ENCODE results near the gene MTIF2. TPM values are rescaled to one million over a fixed set of nuclear protein-coding genes. Genes with fewer than 3 reads are reported as not detected.
"Not testable (repeated sequence)": the region's sequence is repeated elsewhere in the genome, so short reads cannot be mapped to it uniquely, and the experiment has no call there.

Gene MTIF2
- total RNA-seq, 1 donor from 2014 or later: 23.7 TPM

DNA sequence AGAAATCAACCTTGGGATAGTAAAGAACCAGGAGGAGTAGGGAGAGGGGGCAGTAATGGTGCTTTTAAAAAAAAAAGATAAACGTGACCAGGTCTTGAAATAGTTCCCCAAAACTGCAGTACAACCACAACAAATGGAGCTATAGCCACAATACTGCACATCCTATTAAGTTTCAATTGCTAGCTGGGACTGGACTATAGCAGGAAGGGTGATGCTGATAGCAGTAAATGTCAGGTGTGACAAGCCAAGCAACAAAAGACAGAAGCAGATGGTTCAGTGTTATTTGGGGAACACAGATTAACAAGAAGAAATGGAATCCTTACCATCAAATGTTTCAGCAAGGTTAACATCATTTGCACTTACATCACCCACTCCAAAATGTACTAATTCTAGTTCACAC, 26.4 kb downstream of the MTIF2 start:
- no peak for DNase-seq

DNA sequence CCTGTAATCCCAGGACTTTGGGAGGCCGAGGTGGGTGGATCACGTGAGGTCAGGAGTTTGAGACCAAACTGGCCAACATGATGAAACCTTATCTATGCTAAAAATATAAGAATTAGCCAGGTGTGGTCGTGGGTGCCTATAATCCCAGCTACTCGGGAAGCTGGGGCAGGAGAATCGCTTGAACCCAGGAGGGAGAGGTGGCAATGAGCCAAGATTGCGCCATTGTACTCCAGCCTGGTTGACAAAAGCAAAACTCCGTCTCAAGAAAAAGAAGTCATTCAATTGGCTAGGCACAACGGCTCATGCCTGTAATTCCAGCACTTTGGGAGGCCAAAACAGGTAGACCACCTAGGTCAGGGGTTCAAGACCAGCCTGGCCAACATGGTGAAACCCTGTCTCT, 27.4 kb downstream of the MTIF2 start:
- not testable (repeated sequence) for DNase-seq

DNA sequence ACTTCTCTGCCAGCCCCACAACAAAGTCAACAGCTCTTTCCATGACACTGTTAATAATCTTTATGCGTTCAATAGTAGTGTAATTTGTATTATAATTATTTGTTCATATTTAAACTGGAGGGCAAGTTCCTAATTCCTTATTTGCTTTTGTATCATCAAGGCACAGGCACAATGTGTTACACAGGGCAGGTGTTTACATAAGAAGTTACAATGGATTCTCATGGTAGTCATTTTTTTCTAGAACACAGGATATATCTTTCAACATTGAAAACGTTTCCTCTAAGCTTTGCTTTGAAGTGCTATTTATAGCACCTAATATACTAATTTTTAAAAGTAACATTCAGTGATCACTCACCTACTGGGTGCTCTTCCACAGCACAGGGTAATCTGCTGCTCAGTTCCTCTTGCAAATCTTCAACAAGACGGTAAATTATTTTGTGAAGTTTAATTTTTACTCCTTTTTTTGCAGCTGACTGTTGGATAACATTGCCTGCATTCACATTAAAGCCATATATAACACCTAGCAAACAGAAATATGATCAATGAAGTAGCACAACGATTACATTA, 29.3 kb downstream of the MTIF2 start:
- DNase-seq: no peak

DNA sequence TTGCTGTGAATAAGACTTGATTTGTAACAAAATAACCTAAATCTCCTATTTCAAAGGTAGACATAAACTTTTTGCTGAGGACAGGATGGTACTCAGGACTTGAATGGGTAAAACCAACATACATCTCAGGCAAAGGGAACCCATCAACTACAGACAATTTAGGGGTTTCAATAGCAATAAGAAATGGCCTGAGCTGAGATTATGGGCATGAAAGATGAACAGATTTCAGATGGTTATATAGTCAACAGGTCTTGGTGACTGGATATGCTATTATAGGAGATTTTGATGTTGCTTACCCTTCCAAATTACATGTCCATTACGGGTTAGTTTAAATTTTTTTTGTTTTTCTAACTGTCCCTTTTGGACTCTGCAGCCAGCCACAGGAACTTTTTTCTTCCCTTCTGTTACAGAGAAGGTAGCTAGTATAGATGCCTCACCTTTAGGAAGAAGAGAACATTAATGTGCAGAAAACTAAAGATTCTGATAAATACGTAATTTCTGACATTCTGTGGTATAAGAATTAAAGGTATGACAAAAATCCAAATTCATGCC, 32.0 kb downstream of the MTIF2 start:
- DNase-seq: no peak

DNA sequence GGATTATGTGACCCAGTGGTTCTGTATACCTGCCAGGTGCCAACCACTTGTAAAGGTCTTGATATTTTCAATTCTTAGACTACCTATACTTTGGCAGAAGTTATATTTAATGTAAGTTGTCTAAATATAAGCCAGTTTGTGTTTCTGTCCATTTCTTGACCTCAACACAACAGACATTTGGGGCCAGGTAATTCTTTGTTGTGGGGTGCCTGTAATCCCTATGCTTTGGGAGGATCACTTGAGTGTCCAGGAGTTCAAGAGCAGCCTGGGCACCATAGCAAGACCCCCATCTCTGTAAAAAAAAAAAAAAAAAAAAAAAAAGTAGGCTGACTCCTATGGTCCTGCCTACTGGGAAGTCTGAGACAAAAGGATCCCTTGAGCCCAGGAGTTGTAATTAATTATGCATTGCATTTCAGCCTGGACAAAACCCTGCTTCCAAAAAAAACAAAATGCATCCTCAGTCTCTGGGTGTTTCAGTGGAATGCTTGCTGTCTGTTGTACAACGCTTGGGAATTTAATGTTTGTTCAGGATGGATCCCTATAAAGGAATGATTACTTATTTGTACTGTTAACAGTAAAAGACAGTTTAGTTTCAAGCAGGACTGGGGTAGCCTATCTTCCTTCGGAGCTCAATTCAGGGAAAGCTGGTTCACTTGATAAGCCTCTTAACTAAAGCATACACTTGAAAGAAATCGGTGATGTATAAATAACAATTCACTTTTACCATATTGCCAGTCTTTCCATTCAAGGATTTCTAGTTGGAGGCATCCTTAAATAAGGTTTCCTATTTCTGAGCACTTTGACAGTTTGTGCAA, 33.1 kb downstream of the MTIF2 start:
- DNase-seq: no peak

DNA sequence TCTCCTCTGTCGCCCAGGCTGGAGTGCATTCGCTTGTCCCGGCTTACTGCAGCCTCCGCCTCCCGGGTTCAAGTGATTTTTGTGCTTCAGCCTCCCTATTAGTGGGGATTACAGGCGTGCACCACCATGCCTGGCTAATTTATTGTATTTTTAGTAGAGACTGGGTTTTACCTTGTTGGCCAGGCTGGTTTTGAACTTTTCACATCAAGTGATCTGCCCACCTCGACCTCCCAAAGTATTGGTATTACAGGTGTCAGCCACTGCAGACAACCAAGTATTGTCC, 35.4 kb downstream of the MTIF2 start:
- DNase-seq: no peak

DNA sequence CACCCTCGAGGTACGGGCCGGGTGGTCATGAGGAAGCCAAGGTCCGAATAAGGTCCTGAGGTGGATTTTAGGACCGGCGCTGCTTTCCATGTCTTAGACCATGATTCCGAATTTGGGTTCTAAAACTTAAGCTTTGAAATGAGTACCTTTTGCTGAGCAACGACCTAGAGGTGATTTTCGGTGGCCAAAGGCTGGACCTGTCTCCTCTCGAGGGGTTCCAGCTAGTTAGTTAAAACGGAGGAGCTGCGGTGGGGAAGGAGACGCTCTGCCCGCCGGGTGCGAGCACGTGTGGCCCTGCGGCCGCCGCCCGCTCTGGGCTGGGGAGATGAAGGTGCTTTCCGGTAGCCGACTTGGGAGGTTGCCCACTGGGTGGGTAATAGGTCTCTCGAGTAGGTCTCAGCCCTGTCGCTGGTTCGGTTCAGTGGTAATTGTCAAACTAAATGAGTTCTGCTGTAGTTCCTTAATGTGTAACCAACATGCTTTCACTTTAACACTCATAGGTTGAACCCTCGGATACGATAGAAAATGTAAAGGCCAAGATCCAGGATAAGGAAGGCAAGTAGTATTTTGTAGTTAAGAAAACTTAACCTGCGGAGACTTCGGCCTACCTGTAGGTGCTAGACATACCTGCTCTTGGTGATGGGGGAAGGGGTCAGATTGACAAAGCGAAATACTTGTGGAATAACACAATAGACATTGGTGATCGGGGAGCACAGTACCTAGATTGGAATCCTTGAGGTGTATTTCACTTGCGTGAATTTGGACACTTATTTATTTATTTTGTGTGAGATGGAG, 36.0 kb downstream of the MTIF2 start:
- no peak for DNase-seq

DNA sequence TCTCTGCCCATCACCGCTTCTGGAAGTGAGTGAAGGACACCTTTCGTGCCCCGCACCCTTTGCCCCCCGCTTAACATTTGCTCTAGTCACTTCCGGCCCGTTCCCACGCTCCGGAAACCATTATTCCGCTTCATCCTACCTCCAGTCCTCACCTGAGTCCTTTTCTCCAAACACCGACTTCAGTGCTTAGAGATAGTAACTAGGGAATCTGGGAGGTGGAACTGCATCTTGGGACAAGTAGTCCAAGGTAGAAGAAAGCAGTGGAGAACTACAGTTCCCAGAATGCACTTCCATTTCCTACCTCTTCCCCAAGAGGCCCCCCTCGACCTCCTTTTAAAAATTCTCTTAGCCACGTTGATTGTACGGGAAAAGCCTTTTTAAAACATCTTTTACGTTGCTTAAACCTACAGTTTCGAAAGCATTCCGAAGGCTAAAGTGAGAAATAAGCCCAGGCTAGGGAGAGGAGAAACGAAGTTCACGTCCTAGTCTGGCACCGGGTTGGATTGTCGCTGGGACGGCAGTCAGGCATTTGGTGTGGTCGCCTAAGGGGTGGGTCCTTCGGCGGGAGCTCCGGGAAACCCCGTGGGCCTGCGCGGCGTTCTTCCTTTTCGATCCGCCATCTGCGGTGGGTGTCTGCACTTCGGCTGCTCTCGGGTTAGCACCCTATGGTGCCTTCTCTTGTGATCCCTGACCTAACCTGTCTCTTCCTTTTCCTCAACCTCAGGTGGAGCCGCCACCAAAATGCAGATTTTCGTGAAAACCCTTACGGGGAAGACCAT, 36.8 kb downstream of the MTIF2 start, which contains the start of the genes CLHC1 and RPS27A:
CLHC1 (minus strand) TSS at position 210 of the 779 bp plus-strand sequence. CDS start 9,882 bp downstream, outside the sequence.
RPS27A (plus strand) TSS at position 605 of the 779 bp plus-strand sequence; CDS start at position 742, 137 bp downstream.
- DNase-seq: peak; percentile 77

DNA sequence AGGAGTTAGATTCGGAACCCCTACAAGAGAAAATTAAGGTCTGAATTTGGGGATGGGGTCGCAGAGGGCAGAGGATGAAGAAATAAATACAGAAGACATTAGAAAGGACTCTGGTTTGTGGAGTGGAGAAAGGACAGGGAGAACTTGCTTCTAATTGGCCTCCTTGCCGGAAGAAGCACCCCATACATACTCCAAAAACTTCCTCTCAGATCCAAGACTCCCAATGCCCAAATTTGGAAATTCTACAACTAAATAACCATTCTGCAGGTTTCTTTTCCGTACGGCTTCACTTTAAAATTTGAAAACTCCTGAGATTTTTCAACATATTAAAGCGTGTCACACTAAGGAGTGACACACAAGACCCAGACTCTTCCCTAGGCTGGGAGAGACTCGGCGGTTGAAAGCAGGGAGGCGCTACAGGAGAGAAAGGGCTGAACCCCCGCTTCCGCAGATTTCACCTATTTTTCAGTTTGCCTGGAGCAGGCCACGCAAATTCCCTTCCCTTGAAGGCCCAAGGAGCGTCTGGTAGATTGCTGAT, 37.4 kb downstream of the MTIF2 start:
- no peak for DNase-seq

DNA sequence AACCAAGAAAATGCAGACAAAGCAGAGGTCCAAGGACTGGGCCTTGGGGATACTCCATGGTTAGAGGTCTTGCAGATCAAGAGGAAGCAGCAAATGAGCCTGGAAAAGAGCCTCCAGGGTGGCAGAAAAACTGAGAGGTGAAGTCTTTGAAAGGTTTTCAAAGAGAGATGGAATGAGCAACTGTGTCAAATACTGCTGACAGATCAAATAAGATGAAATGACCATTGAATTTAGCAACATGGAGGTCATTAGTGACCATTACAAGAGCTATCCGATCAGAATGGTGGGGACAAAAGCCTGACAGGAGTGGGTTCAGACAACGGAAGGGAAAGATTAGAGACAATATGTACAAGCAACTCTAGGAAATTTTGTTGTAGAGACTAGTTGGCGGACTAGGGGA, 38.5 kb downstream of the MTIF2 start:
- no peak for DNase-seq

DNA sequence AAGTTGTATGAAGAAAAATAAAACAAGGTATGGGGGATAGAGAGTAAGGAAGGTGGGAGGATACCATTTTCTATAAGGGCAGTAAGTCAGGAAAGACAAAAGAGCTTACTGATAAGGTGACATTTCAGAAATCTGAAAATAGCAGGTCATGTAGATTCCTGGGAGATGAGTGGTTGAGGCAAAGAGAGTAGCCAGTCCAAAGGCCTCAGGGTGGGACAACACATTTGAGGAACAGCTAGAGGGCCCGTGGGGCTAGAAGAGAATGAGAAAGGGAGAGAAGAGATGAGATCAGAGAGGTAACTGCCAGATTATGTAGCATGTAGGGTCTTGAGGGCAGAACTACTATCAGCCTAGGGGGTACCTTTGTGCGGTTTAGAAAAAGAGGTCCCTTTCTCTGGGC, 39.8 kb downstream of the MTIF2 start:
- DNase-seq: no peak

DNA sequence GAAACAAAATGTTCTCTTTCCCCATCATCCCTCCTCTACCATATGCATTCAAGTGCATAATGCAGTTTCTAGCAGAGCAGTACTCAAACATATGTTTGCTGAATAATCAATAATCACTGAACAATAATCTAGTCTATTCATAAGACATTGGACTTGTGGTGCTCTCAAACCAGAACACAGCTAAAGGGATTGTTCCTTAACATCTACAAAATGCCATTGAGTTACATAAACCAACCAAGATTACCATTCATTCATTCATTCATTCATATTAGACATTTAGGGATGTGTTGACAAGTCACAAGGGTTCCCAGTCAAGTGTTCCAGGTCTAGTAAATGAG, 40.8 kb downstream of the MTIF2 start:
- no peak for DNase-seq

DNA sequence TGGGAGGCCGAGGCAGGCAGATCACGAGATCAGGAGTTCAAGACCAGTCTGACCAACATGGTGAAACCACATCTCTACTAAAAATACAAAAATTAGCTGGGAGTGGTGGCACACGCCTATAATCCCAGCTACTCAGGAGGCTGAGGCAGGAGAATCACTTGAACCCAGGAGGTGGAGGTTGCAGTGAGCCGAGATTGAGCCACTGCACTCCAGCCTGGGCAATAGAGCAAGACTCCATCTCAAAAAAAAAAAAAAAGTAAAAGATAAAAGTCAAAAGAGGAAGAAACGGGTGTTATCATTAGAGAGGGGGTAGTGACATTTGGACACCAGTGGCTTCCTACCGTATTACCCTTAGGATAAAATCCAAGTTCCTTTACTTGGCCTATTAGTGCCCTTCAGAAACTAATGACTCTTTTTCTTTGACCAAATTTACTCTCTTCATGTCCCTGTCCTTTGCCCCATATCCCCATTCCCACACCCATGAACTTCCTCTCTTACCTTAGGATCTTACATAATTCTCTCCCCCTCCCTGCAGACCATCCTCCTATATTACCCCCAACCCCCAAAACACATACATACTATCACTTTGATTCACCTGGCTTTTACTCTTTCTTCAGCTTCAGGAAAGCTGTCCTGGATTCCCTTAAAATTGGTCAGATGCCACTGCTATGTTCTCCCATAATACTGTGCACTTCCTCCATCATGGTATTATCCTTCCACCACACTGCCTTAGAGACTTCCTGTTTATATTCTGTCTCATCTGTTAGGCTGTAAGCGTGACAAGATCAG, 41.4 kb downstream of the MTIF2 start:
- DNase-seq: not testable (repeated sequence)

DNA sequence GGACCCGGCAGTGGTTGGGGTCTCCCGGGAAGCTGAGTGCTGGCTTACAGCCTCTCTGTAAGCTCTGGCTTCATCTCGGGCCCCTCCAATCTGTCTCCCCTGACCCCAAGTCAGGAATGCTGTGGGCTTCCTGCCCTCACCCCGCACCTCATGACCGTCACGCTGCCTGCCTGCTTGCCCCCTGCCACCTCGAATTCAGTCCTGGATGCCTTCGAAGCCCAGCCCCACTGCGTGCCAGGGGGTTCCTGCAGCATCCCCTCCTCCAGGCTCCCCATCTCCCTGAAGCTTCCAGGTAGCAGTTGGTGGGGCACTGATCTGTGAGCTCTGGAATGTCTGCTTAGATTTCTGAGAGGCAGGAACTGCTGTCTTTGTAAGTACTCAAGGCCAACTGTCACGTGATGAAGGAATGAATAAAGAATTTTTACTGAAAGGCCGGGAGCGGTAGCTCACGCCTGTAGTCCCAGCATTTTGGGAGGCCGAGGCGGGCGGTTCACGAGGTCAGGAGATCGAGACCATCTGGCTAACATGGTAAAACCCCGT, 43.5 kb downstream of the MTIF2 start:
- no peak for DNase-seq

DNA sequence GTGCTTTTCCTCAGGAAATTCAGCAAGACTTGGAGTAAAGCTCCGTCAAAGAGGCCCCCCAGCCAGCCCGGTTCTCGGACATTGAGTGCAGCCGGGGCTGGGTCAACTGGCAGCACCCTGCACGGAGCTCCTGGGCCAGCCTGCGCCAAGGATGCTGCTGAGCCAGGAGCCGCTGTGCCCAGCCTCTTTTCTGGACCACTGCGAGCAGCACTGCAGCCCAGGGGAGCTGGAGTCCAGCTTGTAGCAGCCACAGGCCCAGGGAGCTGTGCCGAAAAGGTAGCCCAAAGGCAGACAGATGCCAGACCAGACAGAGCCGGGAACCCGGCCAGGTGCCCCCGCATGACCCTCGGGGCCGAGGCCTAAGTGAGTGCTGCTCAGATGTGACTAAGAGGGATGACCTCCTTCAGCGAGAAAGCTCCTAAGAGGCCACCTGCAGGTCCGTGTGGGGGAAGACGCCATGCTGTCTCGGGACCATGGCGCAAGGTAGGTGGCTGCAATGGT, 44.2 kb downstream of the MTIF2 start:
- DNase-seq: no peak

DNA sequence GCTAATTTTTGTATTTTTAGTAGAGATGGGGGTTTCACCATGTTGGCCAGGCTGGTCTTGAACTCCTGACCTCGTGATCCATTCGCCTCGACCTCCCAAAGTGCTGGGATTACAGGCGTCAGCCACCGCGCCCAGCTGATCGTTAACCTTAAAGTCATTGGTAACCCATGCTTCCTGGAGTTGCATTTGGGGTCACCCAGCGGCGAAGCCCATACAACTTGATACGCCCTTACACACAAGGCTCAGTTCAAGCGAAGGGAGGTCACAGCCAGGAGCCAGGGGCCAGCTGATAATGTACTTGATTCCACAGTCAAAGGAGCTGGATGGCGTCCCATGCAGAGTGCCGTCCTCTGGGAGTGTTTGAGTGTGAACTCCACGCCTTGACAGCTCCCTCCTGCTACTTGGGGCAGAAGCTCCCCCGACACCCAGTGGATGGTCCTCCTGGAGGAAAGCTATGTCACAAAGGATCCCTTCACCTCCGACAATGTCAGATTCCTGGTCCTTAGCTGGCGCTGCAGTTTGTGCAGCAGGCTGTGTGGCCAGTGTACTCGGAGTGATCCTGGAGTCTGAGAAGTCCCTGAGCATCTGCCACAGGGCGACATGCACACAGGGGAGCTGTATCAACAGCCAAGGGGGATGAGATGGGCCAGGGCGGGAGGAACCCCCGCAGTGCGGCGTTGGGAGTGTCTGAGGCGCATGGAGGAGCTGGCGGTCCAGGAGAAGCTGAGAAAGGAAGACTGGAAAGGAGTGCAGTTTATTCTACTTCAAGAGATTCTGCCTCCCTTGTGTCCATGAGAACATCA, 44.9 kb downstream of the MTIF2 start:
- DNase-seq: no peak

DNA sequence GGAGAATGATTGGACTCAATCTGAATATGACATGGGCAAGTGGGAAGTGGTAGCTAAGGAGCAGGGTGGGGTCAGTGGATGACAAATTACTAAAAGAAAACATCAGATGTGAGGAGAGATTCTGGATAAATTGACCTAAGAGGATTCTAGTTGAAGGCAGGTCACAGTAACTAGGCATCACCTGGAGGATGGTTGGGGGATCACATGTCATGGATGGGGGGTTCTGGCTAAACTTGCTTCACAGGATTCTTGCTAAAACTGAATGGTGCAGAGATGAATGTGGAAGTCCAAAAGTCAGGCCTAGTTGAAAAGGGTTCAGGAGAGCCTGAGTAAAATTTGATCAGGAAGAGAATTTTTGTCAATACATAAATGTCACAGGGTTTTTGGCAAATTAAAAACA, 55.2 kb downstream of the MTIF2 start:
- no peak for DNase-seq

DNA sequence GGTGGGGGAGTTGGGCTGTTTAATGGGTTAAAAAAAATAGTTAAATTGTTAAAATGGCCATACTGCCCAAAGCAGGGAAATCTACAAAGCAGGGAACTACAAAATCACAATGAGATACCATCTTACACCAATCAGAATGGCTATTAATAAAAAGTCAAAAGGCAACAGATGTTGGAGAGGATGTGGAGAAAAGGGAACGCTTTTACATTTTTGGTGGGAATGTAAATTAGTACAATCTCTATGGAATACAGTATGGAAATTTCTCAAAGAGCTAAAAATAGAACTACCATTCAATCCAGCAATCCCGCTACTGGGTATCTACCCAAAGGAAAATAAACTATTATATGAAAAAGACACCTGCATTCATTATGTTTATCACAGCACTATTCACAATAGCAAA, 64.1 kb downstream of the MTIF2 start:
- no peak for DNase-seq

DNA sequence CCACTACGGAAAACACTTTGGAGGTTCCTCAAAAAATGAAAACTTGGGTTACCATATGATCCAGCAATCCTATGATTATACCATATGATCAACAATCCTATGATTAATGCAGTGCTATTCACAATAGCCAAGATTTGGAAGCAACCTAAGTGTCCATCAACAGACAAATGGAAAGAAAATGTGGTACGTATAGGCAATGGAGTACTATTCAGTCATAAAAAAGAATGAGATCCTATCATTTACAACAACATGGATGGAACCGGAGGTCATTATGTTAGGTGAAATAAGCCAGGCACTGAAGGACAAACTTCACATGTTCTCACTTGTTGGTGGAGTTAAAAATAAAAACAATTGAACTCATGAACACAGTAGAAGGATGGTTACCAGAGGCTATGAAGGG, 64.5 kb downstream of the MTIF2 start:
- DNase-seq: no peak

DNA sequence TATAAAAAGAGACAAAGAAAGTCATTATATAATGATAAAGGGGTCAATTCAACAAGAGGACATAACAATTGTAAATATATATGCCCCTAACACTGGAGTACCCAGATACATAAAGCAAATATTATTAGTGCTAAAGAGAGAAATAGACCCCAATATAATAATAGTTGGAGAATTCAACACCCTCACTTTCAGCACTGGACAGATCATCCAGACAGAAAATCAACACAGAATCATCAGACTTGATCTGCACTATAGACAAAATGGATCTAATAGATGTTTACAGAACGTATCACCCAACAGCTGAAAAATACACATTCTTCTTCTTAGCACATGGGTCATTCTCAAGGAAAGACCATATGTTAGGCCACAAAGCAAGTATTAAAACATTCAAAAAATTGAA, 68.6 kb downstream of the MTIF2 start:
- no peak for DNase-seq

Measured in occipital lobe (tissue), 2 donors.